ENCODE measurements around the gene TADA3.
A peak's percentile ranks its signal among the peaks of the same experiment; 100 is the strongest.

The TADA3 gene

DNA sequence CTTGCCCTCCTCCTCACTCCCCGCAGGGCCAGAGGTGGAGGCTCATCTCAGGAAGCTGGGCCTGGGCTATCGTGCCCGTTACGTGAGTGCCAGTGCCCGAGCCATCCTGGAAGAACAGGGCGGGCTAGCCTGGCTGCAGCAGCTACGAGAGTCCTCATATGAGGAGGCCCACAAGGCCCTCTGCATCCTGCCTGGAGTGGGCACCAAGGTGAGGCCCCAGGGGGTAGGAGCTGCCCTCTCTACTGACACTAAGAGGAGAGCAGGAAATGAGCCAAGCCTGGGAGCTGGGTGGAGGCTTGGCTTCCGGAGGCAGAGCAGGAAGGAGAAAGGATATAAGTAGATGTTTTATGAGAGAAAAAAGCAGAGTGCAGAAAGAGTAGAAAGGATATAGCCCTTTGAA, 37.6 kb downstream of the TADA3 start:
- no peak for DNase-seq

DNA sequence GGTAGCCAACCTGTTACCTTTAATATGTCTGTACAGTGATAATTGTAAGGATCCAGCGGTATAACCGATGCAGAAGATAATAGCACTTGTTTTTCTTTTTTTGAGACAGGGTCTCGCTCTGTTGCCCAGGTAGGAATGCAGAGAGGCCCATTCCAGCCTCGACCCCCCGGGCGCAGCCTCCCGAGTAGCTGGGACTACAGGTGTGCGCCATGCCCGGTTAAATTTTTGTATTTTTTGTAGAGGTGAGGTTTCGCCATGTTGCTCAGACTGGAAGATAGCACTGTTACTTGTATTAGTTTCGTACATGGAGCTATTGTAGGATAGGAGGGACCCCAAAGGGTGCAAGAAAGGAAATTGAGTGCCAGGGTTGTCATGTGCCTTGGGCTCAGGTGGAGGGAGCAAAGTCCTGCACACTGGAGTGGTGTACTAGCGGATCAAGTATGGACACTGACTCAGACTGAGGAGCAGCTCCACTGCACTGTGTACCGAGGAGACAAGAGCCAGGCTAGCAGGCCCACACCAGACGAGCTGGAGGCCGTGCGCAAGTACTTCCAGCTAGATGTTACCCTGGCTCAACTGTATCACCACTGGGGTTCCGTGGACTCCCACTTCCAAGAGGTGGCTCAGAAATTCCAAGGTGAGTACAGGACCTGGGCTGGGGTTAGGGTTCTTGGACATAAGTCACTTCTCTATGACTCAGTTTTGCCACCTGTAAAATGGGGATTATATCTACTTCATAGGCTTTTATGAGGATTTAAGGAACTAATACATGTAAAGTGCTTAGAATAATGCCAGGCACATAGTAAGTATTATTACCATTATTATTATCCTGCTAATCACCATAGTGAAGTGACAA, 41.5 kb downstream of the TADA3 start:
- no peak for DNase-seq

GRCh38 chr3:9749645-9750555, 42.4 kb downstream of the TADA3 start, which contains the start of gene OGG1:
Gene OGG1, plus strand, starts transcription at chr3:9749952. Its CDS starts 335 bp downstream, at chr3:9750287.
- peak; percentile 87 to 93 for DNase-seq

DNA sequence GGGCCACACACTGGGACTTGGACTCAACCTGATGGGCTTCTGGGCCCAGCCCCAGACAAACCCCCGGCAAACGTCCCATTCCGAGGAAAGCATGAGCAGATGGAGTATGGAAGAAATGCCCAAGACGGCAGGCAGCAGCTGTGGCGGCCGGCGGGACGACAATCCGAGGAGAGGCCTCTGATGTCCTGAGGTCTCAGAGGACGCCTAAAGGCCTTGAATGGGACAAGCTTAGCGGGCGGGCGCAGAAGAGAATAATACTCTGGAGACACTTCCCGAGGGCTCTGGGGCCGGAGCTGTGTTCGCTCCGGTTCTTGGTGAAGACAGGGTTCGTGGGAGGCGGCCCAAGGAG, 43.0 kb downstream of the TADA3 start:
- DNase-seq: no peak

GRCh38 chr3:9748031-9748430, 44.2 kb downstream of the TADA3 start:
- no peak for DNase-seq

GRCh38 chr3:9747267-9747666, 45.0 kb downstream of the TADA3 start:
- no peak for DNase-seq

DNA sequence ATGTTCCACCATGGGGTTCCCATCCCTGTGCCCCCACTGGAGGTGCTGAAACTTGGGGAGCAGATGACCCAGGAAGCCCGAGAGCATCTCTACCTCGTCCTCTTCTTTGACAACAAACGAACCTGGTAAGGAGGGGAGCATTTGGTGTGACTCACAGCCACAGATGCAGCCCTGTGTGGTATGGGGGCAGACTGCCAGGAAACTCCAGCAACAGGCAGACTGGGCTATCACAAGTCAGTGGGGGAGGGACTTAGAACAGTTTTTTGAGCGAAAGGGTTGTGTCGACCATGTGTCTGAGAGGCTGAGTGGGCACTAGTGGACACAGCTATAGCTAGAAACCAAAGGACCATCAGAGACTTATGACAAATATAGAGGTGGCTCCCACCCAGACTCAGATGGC, 45.9 kb downstream of the TADA3 start:
- no peak for DNase-seq

DNA sequence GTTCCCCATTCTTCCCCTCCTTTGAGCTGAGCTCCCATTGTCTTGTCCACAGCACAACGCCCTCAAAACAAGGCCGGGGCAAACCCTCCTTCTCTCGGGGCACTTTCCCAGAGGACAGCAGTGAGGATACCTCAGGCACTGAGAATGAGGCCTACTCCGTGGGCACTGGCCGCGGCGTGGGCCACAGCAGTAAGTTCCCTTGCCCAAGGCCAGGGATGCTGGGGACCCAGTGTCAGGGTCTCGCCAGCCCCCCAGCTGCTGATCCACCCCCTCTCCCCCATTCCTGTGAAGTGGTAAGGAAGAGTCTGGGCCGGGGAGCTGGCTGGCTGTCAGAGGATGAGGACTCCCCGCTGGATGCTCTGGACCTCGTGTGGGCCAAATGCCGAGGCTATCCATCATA, 46.8 kb downstream of the TADA3 start:
- no peak for DNase-seq

- no peak for DNase-seq
Observed at GRCh38 chr3:9744162-9744561, 48.1 kb downstream of the TADA3 start.

DNA sequence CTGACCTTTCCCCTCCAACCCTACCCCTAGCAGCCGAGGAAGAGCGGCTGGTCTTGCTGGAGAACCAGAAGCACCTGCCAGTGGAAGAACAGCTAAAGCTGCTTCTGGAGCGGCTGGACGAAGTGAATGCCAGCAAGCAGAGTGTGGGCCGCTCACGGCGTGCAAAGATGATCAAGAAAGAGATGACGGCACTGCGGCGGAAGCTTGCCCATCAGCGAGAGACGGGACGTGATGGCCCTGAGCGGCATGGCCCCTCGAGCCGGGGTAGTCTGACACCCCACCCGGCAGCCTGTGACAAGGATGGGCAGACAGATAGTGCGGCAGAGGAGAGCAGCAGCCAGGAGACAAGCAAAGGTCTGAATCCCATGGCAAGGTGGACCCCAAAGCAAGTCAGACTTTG, 48.7 kb downstream of the TADA3 start:
- no peak for DNase-seq

GRCh38 chr3:9742560-9742959, 49.7 kb downstream of the TADA3 start:
- no peak for DNase-seq

DNA sequence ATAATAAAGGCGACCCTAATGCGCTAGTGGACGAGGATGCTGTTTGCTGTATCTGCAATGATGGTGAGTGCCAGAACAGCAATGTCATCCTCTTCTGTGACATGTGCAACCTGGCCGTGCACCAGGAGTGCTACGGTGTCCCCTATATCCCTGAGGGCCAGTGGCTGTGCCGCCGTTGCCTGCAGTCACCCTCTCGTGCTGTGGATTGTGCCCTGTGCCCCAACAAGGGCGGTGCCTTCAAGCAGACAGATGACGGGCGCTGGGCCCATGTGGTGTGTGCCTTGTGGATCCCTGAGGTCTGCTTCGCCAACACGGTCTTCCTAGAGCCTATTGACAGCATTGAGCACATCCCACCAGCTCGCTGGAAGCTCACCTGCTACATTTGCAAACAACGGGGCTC, 53.1 kb downstream of the TADA3 start:
- DNase-seq: no peak

GRCh38 chr3:9736831-9737230, 55.4 kb downstream of the TADA3 start:
- no peak for DNase-seq

GRCh38 chr3:9732740-9733115, 59.5 kb downstream of the TADA3 start:
- DNase-seq: no peak

DNA sequence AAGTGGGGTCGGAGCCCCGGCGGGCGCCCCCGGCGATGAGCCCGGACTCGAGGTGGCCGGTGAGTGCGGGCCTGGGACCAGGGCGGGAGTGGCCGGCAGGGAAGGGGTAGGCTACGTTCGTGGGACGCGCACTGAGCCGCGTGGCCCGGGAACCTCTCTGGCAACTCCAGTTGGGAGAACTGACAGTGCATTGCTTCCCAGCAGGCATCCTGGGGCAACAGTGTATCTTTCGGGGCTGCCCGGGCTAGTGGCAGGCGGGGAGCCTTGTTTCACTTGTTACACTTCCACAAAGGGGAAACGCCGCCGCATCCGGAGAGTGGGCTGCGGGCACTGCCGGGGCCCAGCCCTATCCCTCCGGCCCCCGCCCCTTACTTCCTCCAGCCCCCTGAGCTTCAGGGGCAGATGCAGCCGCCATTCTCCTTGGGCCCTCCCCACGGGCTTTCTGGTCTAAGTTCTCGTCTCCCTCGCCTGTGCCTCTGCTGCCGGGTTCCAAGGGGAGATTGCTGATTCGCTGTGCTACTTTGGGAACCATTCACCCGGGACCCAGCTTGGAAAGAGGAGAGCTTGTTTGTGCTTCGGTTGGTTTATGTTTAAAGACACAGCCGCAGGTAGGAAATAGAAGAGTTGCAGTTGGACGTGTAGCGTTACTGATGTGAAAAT, 60.1 kb downstream of the TADA3 start:
- no peak for DNase-seq

DNA sequence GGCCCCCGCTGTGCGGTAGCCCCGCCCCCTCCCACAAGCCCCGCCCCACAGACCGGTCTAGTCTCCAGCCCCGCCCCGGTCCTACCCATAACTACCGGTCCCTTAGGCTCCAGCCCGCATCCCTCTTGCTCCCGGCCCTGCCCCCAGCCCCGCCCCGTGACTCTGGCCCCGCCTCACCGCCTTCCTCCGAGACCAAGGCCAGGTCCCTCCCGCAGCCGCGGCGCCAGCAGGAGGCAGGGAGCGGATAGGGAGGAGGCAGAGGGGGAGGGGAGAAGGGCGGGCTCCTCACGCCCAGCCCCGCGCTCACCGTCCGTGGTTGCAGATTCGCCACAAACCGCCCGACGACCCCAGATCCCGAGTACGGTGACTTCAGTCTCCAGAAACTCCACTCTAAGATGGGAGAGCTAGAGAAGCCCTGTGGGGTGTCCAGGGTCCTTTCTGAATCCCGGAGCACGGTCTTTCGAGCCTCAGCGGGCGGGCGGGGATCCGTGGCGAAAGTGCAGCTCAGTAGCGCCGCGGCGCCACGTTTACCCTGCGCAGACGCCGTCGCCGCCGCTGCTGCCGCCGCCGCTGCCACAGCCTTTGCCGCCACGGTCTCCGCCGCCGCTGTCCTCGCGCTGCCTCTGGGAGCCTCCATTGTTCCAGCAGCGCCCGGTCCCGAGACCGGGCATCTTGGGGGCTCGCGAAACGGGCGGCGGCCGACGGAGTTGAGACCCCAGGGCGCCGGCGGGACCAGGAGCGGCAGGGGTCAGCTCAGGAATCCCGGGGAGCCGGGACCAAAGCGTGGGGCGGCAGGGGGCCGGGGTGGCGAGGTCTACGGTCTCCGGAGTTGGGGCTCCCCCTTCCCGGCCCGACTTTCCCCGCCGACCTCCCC, 60.8 kb downstream of the TADA3 start, which contains the start of gene BRPF1:
TSS of gene BRPF1 (plus strand) at position 530 of the 874 bp plus-strand sequence. CDS start 2,406 bp downstream, outside the sequence.
- DNase-seq: peak; percentile 83 to 92

DNA sequence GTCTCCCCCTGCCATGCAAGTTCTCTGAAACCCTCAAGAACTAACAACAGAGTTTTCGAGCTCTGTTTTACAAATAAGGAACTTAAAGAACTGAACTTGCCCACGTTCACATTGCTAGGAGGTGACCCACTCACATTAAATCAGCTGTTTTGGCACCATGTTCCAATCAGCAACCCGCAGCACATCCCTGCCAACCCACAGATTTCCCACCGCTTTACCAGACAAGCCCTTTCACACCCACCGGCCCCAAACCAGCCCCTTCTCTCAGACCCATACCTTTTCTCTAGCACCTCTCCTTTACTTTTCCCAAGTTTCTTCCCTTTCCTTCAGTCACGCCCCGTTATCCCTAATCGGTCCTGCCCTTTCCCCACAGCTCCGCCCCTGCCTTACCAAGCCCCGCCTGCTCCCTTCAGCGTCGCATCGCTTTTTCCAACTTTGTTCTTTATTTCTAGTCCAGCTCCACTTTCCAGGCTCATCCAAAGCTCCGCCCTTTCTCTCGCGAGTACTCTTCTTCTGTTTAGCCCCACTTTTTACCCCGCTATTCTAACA, 61.5 kb downstream of the TADA3 start:
- DNase-seq: peak in 1 of 2 experiments; percentile 59
